A549 (cell line): ENCODE data around the gene CERS6. TPM values are rescaled to one million over a fixed set of nuclear protein-coding genes. Genes with fewer than 3 reads are reported as not detected.

Experiments used
- ATAC-seq, 2 experiments: fragments of 200-7000 bp in 1 of 2; fragments of >200 bp in 1 of 2; cut with Nextera tagmentation in 1 of 2; cut with Tn5 transposase in 1 of 2; 3 replicates each; pipeline versions ENCODE4 v1.8.0 to v1.9.1; 2018 to 2020; ENCODE audit warnings: mild to moderate bottlenecking in 1 of 2, moderate library complexity in 1 of 2
- CTCF ChIA-PET: fragments of 300-600 bp; sonication (Branson Sonifier 250); formaldehyde crosslinking; extraction: SDS; loops from one replicate; lab custom pipeline; 2021; ENCODE audit warnings: antibody characterized with exemption, inconsistent platforms; lab: Yijun Ruan, JAX
- POLR2A ChIA-PET: fragments of 350-600 bp; formaldehyde crosslinking; extraction: SDS; loops from one replicate; lab custom pipeline; 2021; ENCODE audit warnings: antibody characterized with exemption, inconsistent platforms; lab: Yijun Ruan, JAX
- DNase-seq, 2 experiments: peaks; one replicate each; pipeline versions ENCODE4 v3.0.0 to v3.0.0-alpha.2; 2011 to 2016; ENCODE audit warnings: low read depth in 1 of 2, low spot score in 1 of 2
- FAIRE-seq: peaks from 2 replicates; lab custom pipeline; 2011; peaks lifted over from hg19 to GRCh38; lab: Jason Lieb, UNC
- H3K27ac ChIP-seq, 2 experiments: fragments of >200 bp; sonication (Bioruptor Twin); formaldehyde crosslinking; 3 replicates each; pipeline ENCODE4 v1.5.1; 2016 to 2017
- H3K4me1 ChIP-seq: fragments of >200 bp; sonication (Bioruptor Twin); formaldehyde crosslinking; 3 replicates; pipeline ENCODE4 v1.6.1; 2016
- H3K4me2 ChIP-seq: fragments of >200 bp; sonication (Bioruptor Twin); formaldehyde crosslinking; 3 replicates; pipeline ENCODE4 v1.6.1; 2016
- H3K4me3 ChIP-seq: fragments of >200 bp; sonication (Bioruptor Twin); formaldehyde crosslinking; 3 replicates; pipeline ENCODE4 v1.5.1; 2016
- H3K9me3 ChIP-seq: fragments of >200 bp; sonication (Bioruptor Twin); formaldehyde crosslinking; 3 replicates; pipeline ENCODE4 v1.6.1; 2016
- CBX8 ChIP-seq: fragments of 200-600 bp; sonication (generic); IDR thresholded peaks from 2 replicates; pipeline ENCODE4 v1.6.1; 2016
- CEBPB ChIP-seq, 2 experiments: fragments of >200 bp in 1 of 2; sonication (Bioruptor Twin) in 1 of 2; formaldehyde crosslinking in 1 of 2; IDR thresholded peaks; 2 replicates each; pipeline ENCODE4 v1.6.1; 2012 to 2016
- CHD2 ChIP-seq: fragments of 150-350 bp; IDR thresholded peaks from 2 replicates; pipeline ENCODE4 v1.6.1; 2014; ENCODE audit warnings: low read length; ENCODE audit not compliant: partially characterized antibody
- EHMT2 ChIP-seq: fragments of 200-600 bp; sonication (generic); IDR thresholded peaks from 2 replicates; pipeline ENCODE4 v1.6.1; 2016; ENCODE audit warnings: antibody characterized with exemption, low read depth, mild to moderate bottlenecking, moderate library complexity
- ESRRA ChIP-seq: fragments of 150-350 bp; IDR thresholded peaks from 2 replicates; pipeline ENCODE4 v1.6.1; 2014; ENCODE audit warnings: mild to moderate bottlenecking, low read length, borderline replicate concordance
- FOSL2 ChIP-seq, 2 experiments: fragments of 450-650 bp in 1 of 2; fragments of >200 bp in 1 of 2; sonication (Bioruptor Twin) in 1 of 2; formaldehyde crosslinking; IDR thresholded peaks; 2 replicates each; pipeline versions ENCODE4 v1.5.0 to v1.6.1; 2016 to 2020; ENCODE audit warnings: mild to moderate bottlenecking in 1 of 2, moderate library complexity in 1 of 2
- JUN ChIP-seq, 2 experiments: fragments of >200 bp; sonication (Bioruptor Twin); formaldehyde crosslinking; IDR thresholded peaks; 2 replicates in 1 of 2; 3 replicates in 1 of 2; pipeline ENCODE4 v1.6.1; 2016 to 2017
- KDM5A ChIP-seq: fragments of 200-600 bp; sonication (generic); IDR thresholded peaks from 2 replicates; pipeline ENCODE4 v1.6.1; 2016; ENCODE audit warnings: antibody characterized with exemption, mild to moderate bottlenecking
- MAFK ChIP-seq: fragments of 450-650 bp; IDR thresholded peaks from 2 replicates; pipeline ENCODE4 v1.6.1; 2014; ENCODE audit not compliant: partially characterized antibody
- NPAS2 ChIP-seq: fragments of 250-450 bp; sonication (Bioruptor Pico); IDR thresholded peaks from 2 replicates; pipeline ENCODE4 v1.8.0; 2022; ENCODE audit warnings: mild to moderate bottlenecking, moderate library complexity, borderline replicate concordance
- NR3C1 ChIP-seq: fragments of >200 bp; sonication (Bioruptor Twin); formaldehyde crosslinking; IDR thresholded peaks from 3 replicates; pipeline ENCODE4 v1.6.1; 2017
- POLR2A ChIP-seq: IDR thresholded peaks from 2 replicates; pipeline ENCODE4 v1.6.1; 2012; ENCODE audit warnings: mild to moderate bottlenecking, low read length
- POLR2AphosphoS2 ChIP-seq: conservative IDR thresholded peaks from 2 replicates; pipeline ENCODE4 v1.6.1; 2012; ENCODE audit warnings: low read length, improper control_type of control experiment, inconsistent platforms
- RFX5 ChIP-seq: fragments of 450-650 bp; IDR thresholded peaks from 2 replicates; pipeline ENCODE4 v1.7.1; 2014; ENCODE audit warnings: antibody characterized with exemption, mild to moderate bottlenecking, moderate library complexity
- SMC3 ChIP-seq: fragments of >200 bp; sonication (Bioruptor Twin); formaldehyde crosslinking; IDR thresholded peaks from 3 replicates; pipeline ENCODE4 v1.6.1; 2018; ENCODE audit warnings: inconsistent platforms
- SREBF2 ChIP-seq: fragments of 450-650 bp; IDR thresholded peaks from 2 replicates; pipeline ENCODE4 v1.6.1; 2014; ENCODE audit warnings: mild to moderate bottlenecking, moderate library complexity
- TFCP2L1 ChIP-seq: fragments of 250-450 bp; sonication (Bioruptor Pico); IDR thresholded peaks from 2 replicates; pipeline ENCODE4 v1.5.0; 2021; ENCODE audit warnings: mild to moderate bottlenecking
- TP53 ChIP-seq: fragments of 250-450 bp; sonication (Bioruptor Pico); IDR thresholded peaks from 2 replicates; pipeline ENCODE4 v1.5.0; 2021; ENCODE audit warnings: mild to moderate bottlenecking, moderate library complexity
- ZC3H11A ChIP-seq: fragments of 450-650 bp; IDR thresholded peaks from 2 replicates; pipeline ENCODE4 v1.6.1; 2014; ENCODE audit warnings: antibody characterized with exemption, mild to moderate bottlenecking
- ZNF302 ChIP-seq: fragments of 250-450 bp; sonication (Bioruptor Pico); IDR thresholded peaks from 2 replicates; pipeline ENCODE4 v1.9.0; 2021; ENCODE audit warnings: inconsistent platforms, mild to moderate bottlenecking, moderate library complexity
- WGBS: methylation state at CpG from one replicate; pipeline ENCODE4 v1.1.6; 2017; ENCODE audit errors: missing lambda C conversion rate; 5-methylcytosine and 5-hydroxymethylcytosine counted together
- polyA plus RNA-seq, 4 experiments: library from polyadenylated mRNA; depleted of rRNA in 3 of 4; stranded (reverse); fragments of >200 nt; fragmentation: RNase III in 1 of 4; extraction: RNeasy Plus Mini Kit Qiagen cat#74134 plus additional on column Dnase treatment in 1 of 4; gene quantifications; 2 replicates in 3 of 4; 3 replicates in 1 of 4; pipeline ENCODE4 v1.2.3, GENCODE V29; 2011 to 2017
- TF ChIP-seq, protein P1 (sequence below): IDR thresholded peaks from 2 replicates; pipeline ENCODE4 v1.6.1; 2012; ENCODE audit warnings: low read depth, borderline replicate concordance
- TF ChIP-seq, protein P2 (sequence below): IDR thresholded peaks from 2 replicates; pipeline ENCODE4 v1.6.1; 2012
- TF ChIP-seq, protein P3 (sequence below): fragments of 250-450 bp; sonication (Bioruptor Pico); IDR thresholded peaks from 2 replicates; pipeline ENCODE4 v1.5.0; 2021; ENCODE audit warnings: mild to moderate bottlenecking, moderate library complexity, borderline replicate concordance
- TF ChIP-seq, protein P4 (sequence below): IDR thresholded peaks from 2 replicates; pipeline ENCODE4 v1.6.1; 2012
- TF ChIP-seq, protein P5 (sequence below): fragments of >200 bp; sonication (Bioruptor Twin); formaldehyde crosslinking; IDR thresholded peaks from 3 replicates; pipeline ENCODE4 v1.5.1; 2016

Gene CERS6
- polyA plus RNA-seq, 2 of the 4 experiments (the other 2 are of a cell fraction) = 12.0 to 16.9 TPM

DNA sequence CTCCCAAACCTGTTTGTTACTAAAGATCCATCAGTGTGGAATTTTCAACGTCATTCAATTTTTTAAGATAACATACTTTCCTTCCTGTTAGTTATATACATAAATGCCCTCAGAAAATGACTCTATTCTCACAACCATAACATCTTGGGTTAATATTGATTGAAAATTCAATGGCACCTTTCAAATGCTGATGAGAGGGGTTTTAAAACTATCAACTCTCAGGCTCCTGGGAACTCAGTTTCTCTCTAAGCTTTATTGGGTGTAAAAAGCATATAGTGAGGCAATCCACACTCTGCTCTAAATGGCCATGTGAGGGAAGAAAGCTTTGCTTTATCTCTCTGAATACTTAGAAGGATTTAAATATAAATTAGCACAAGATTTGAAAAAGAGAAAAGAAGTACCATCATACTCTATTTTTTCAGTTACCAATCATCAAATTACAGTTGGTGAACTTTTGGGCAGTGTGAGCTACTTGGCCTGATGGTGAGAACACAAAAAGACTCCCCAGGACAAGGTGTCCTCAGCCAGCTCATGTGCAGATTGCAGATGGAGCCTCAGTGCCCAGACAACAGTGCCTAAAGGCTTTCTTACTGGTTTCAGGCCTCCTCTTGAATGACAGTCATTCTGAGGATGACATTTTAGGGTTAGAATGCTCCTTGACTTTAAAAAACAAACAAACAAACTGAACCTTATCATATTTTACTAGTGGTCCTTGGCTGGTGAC lies 24.6 kb upstream of the CERS6 start:
- FAIRE-seq (no peak), ATAC-seq (no peak), DNase-seq (no peak)
- Histone ChIP-seq H3K9me3 (no peaks in the 10 kb centered on the region), H3K27ac (no peak overlapping the region), H3K4me2 (no peak overlapping the region), H3K4me1 (no peaks in the 10 kb centered on the region), H3K4me3 (no peak overlapping the region)
- WGBS = 28% methylated on average over 1 of the region's 1 CpG
- TF ChIP-seq POLR2A (no peak), EHMT2 (no peak), SMC3 (no peak), CBX8 (no peak), NPAS2 (CRISPR knock-in tag) (no peak), ZC3H11A (no peak), NR3C1 (no peak), POLR2AphosphoS2 (no peak), CHD2 (no peak), TFCP2L1 (CRISPR knock-in tag) (no peak)
- TF ChIP-seq, protein P1, sequence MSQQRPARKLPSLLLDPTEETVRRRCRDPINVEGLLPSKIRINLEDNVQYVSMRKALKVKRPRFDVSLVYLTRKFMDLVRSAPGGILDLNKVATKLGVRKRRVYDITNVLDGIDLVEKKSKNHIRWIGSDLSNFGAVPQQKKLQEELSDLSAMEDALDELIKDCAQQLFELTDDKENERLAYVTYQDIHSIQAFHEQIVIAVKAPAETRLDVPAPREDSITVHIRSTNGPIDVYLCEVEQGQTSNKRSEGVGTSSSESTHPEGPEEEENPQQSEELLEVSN = no peak
- TF ChIP-seq, protein P2, sequence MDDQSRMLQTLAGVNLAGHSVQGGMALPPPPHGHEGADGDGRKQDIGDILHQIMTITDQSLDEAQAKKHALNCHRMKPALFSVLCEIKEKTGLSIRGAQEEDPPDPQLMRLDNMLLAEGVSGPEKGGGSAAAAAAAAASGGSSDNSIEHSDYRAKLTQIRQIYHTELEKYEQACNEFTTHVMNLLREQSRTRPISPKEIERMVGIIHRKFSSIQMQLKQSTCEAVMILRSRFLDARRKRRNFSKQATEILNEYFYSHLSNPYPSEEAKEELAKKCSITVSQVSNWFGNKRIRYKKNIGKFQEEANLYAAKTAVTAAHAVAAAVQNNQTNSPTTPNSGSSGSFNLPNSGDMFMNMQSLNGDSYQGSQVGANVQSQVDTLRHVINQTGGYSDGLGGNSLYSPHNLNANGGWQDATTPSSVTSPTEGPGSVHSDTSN = no peak
- POLR2A ChIA-PET = no interaction called here
- CTCF ChIA-PET = no interaction called here

DNA sequence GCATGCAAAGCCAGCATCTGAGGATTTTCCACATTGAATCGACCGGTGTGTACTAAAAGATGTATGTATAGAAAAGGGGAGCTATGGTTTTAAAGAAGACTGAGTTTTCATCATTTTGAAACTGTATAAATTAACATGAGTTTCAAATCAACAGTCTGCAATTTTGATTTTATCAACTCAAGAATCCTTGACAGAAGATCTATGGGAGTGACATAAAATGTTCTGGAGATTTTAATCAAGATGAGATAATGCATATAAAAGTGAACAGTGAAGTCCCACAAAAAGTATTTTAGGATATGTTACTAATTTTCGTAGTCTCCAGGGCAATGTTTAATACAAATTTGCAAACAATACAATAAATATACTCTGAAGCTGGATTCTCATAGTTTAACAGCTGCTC lies 24.0 kb upstream of the CERS6 start:
- no peaks in the 10 kb centered on the region for H3K4me1 ChIP-seq
- H3K4me3 ChIP-seq = no peak overlapping the region
- ATAC-seq = no peak
- TF ChIP-seq TFCP2L1 (CRISPR knock-in tag) (no peak), ZNF302 (CRISPR knock-in tag) (no peak), TP53 (no peak), KDM5A (no peak), ESRRA (no peak), RFX5 (no peak), JUN (IDR thresholded peaks at IDR 0.05) (no peak), FOSL2 (IDR thresholded peaks at IDR 0.05) (no peak), FOSL2 (CRISPR knock-in tag; IDR thresholded peaks at IDR 0.05) (no peak), MAFK (no peak), NR3C1 (no peak), SREBF2 (no peak), CEBPB (IDR thresholded peaks at IDR 0.05) (no peak)
- TF ChIP-seq, protein P3, sequence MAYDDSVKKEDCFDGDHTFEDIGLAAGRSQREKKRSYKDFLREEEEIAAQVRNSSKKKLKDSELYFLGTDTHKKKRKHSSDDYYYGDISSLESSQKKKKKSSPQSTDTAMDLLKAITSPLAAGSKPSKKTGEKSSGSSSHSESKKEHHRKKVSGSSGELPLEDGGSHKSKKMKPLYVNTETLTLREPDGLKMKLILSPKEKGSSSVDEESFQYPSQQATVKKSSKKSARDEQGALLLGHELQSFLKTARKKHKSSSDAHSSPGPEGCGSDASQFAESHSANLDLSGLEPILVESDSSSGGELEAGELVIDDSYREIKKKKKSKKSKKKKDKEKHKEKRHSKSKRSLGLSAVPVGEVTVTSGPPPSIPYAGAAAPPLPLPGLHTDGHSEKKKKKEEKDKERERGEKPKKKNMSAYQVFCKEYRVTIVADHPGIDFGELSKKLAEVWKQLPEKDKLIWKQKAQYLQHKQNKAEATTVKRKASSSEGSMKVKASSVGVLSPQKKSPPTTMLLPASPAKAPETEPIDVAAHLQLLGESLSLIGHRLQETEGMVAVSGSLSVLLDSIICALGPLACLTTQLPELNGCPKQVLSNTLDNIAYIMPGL (CRISPR knock-in tag) = no peak
- TF ChIP-seq, protein P1 = no peak
- TF ChIP-seq, protein P4, sequence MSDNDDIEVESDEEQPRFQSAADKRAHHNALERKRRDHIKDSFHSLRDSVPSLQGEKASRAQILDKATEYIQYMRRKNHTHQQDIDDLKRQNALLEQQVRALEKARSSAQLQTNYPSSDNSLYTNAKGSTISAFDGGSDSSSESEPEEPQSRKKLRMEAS = no peak
- TF ChIP-seq, protein P5, sequence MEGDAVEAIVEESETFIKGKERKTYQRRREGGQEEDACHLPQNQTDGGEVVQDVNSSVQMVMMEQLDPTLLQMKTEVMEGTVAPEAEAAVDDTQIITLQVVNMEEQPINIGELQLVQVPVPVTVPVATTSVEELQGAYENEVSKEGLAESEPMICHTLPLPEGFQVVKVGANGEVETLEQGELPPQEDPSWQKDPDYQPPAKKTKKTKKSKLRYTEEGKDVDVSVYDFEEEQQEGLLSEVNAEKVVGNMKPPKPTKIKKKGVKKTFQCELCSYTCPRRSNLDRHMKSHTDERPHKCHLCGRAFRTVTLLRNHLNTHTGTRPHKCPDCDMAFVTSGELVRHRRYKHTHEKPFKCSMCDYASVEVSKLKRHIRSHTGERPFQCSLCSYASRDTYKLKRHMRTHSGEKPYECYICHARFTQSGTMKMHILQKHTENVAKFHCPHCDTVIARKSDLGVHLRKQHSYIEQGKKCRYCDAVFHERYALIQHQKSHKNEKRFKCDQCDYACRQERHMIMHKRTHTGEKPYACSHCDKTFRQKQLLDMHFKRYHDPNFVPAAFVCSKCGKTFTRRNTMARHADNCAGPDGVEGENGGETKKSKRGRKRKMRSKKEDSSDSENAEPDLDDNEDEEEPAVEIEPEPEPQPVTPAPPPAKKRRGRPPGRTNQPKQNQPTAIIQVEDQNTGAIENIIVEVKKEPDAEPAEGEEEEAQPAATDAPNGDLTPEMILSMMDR = no peak
- 67% methylated on average over 3 of the region's 3 CpGs for WGBS
- H3K4me2 ChIP-seq = no peak overlapping the region
- CTCF ChIA-PET = no interaction called here
- no peaks in the 10 kb centered on the region for H3K9me3 ChIP-seq
- no peak for DNase-seq
- POLR2A ChIA-PET = no interaction called here
- no peak overlapping the region for H3K27ac ChIP-seq
- FAIRE-seq = no peak
